HG02798 (cell line): ENCODE results near the gene ZBTB12.
"Not testable (repeated sequence)": the region's sequence is repeated elsewhere in the genome, so short reads cannot be mapped to it uniquely, and the experiment has no call there.

Experiments
- ATAC-seq: cut with Tn5 transposase; IDR thresholded peaks from one replicate; pipeline ENCODE4 v1.9.1; 2021; ENCODE audit warnings: mild to moderate bottlenecking; ENCODE audit not compliant: unreplicated experiment, poor library complexity

ZBTB12 gene

DNA sequence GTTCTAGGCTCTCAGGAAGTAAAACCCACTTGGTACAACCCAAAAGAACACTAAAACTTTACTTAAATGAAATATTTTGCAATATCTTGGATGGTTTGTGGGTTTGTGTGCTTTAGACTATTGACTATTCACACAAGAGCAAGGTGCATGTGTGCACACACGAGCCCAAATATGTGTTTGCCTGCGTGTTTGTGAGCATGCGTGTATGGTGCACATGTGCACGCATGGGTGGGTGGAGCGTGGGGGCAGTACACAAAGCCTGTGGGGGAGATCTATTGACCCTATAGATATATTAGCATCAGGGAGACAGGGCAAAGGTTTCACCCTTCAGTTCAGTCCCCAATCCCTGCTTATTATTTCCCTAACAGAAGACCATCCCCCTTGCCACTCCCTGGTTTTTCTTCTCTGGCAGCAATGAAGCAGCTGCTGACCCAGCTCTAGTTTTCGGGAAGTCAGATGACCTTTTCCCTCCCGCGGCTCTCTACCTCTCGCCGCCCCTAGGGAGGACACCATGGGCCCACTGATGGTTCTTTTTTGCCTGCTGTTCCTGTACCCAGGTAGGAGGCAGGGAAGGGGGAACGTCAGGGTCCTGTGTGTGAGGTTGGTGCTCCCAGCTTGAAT, 25.5 kb upstream of the ZBTB12 start, which contains the start of gene C2:
C2 (plus strand) TSS at position 476 of the 621 bp plus-strand sequence; CDS start at position 512, 36 bp downstream.
- no peak for ATAC-seq

DNA sequence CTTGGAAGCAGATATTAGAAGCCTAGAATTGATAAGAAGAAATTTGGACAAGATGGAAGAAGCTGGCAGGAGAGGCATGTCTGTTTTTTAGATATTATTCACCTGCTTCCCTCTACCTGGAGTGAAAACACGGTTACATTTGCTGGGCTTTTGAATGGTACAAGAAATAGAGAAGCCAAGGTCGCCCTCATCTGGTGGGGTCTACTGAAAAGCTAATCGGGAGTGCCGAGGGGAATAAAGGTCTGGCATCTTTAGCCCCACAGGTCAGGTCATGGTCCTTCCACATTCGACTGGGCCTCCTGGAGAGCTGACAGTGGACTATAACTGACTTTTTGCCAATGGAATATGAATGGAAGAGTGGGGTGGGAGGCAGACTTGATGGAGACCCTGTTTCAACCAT, 21.1 kb upstream of the ZBTB12 start:
- ATAC-seq, result no peak

DNA sequence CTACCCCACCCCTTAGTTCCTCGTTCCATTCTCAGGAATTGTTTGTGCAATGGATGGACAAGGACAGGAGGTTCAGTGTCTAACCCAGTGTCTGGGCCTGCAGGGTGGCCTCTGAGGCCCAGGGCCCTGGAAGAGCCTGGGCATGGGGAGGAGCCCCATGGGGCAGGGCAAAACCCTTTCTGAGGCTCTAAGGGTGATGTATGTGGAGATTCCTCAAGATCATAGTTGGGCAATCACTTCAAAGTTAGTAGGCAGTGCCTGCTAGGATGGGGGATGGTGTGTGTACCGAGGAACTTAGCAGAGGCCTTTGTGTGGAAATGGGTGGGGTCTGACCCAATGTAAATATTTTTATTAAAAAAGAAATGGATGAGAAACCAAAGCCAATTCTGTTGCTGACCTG, 18.9 kb upstream of the ZBTB12 start:
- ATAC-seq, result no peak

DNA sequence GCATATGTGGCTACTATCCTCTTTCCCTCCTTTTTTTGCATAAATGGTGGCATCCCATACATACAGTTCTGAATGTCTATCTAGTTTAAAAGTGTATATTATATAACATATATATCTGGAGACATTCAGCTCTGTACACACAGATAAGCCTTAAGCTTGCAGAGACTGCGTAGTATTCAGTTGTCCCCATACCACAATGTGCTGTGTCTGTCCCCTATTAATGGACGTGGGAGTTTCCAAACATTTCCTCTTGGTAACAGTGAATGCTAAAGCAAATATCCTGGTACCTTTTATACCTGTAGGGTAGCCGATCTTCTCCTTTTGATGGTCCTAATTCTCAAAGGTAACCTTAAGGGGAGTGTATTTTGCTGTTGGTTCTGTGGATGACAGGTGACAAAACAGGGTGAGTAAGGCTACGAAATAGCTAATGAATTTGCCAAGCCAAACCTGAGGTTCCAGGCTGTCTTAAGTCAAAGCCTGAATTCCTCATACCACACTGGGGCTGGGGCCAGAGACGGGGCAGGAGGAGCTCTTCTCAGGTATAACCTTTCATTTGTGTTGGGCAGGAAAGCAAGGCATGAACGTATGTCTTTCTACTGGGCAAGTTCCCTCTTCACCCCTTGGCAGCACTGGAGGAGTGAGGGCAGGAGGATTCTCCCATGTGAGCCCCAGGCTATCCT, 17.9 kb upstream of the ZBTB12 start:
- no peak for ATAC-seq

DNA sequence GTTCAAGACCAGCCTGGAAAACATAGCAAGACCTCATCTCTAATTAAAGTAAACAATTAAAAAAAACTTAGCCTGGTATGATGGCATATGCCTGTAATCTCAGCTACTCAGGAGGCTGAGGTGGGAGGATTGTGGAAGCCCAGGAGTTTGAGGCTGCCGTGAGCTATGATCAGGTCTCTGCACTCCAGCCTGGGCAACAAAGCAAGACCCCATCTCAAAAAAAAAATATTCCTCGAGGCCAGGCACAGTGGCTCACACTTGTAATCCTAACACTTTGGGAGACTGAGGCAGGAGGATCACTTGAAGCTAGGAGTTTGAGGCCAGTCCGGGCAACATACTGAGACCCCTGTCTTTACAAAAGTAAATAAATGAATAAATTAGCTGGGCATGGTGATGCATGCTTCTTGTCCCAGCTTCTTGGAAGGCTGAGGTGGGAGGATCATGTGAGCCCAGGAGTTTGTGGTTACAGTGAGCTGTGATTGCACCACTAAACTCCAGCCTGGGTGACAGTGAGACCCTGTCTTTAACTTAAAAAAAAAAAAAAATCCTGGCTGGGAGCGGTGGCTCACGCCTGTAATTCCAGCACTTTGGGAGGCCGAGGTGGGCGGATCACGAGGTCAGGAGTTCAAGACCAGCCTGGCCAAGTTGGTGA, 16.3 kb upstream of the ZBTB12 start:
- ATAC-seq, result no peak

DNA sequence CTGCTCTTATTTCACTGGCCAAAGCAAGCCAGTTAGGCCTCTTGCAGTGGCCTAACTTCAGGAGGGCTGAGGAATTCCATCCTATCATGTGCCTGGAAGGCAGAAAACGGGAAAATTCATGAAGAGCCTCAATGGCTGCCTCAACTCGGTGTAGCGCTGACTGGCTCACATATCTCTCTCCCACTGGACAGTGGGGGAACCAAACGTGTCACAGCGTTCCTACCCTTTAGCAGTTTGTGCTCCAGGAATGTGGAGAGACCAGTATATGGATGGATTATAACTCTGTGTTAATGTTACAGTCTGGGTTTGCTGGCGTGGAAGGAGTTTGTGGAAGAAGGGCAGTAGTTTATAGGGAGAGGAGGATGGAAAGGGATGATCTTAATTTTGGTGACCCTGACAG, 13.9 kb upstream of the ZBTB12 start:
- ATAC-seq, result no peak

DNA sequence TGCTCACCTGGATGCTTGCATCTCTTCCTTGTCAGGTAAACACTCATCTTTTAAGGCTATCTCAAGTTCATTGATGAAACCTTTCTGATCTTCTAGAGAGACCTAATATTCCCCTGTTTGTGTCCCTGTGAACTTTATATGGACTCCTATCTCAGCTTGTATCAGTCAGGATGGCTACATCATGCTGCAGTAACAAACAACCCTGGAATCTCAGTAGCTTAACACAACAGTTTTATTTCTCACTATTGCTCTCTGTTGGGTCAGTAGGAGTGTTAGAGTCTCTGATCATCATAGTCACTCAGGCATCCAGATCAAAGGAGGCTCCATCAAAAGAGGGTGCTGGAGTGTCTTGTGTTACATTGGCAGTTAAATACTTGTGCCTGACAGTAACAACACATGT, 13.5 kb upstream of the ZBTB12 start:
- no peak for ATAC-seq

DNA sequence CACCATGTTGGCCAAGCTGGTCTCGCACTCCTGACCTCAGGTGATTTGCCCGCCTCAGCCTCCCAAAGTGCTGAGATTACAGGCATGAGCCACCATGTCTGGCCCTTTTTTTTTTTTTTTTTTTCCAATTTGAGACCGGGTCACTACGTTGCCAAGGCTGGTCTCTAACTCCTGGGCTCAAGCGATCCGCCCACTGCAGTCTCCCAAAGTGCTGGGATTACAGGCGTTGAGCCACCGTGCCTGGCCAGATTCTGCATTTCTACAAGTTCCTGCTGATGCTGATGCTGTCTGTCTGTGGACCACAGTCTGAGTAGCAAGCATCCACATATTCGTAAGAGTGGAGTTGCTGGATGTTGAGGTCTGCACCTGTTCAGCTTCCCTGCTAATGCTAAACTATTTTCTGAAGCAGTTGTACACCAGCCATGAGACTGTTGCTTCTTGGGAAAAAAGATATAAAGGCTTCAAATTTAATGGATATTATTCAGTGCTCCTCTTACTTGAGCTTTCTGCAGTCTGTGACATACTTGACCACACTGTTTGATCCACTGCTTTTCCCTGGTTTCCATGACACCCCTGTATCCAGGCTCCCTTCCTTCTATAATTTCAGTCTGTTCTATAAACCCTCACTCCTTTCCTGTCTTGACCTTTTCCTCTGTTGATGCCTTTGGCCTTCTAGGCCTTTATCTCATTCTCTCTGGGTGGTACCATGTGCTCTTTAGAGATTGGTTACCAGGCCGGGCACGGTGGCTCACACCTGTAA, 10.1 kb upstream of the ZBTB12 start:
- no peak for ATAC-seq

DNA sequence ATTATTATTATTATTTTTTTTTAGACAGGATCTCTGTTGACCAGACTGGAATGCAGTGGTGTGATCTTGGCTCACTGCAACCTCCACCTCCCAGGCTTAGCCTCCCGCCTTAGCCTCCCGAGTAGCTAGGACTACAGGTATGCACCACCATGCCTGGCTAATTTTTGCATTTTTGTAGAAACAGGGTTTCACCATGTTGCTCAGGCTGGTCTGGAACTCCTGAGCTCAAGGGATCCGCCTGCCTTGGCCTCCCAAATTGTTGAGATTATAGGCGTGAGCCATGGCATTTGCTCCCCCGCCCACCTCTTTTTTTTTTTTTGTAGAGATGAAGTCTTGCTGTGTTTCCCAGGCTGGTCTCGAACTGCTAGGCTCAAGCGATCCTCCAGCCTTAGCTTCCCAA, 7.4 kb upstream of the ZBTB12 start:
- not testable (repeated sequence) for ATAC-seq

DNA sequence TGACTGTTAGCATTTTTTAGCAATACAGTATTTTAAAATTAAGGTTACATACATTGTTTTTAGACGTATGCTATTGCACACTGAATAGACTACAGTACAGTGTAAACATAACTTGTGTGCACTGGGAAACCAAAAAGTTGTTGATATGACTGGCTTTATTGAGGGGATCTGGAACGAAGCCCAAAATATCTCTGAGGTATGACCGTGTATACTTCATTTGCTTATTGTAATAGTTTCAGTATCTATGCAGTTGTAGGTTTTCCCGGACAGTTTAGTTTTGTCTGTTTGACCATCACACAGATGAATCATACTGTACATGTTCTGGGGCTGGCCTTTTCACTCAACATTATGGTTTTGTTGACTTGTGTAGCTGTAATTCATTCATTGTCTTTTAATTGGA, 6.9 kb upstream of the ZBTB12 start:
- no peak for ATAC-seq

DNA sequence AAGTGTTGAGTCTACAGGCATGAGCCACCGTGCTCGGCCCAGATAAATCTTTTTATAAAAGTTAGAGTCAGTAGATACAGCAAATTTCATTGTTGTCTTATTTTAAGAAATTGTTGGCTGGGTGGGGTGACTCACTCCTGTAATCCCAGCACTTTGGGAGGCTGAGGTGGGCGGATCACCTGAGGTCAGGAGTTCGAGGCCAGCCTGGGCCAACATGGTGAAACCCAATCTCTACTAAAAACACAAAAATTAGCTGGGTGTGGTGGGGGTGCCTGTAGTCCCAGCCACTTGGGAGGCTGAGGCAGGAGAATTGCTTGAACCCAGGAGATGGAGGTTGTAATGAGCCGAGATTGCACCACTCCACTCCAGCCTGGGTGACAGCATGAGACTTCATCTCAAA, 6.4 kb upstream of the ZBTB12 start:
- not testable (repeated sequence) for ATAC-seq

DNA sequence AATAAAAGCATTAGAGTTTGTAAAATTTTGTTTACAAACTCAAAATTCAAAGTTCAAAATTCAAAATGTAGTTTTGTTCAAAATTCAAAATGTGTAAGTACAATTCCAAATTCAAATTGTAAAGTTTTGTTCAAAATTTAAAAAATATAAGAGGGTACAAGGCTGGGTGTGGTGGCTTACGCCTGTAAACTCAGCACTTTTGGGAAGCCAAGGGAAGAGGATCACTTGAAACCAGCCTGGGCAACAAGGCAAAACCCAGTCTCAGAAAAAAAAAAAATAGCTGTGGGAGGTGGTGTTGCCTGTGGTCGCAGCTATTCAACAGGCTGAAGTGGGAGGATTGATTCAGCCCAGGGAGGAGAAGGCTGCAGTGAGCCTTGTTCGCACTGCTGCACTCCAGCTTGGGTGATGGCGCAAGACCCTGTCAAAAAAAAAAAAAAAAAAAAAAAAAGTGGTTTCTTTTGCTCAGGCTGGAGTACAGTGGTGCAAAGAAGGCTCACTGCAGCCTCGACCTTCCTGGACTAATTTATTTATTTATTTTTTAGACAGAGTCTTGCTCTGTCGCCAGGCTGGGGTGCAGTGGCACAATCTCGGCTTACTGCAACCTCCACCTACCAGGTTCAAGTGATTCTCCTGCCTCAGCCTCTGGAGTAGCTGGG, 5.4 kb upstream of the ZBTB12 start:
- no peak for ATAC-seq

DNA sequence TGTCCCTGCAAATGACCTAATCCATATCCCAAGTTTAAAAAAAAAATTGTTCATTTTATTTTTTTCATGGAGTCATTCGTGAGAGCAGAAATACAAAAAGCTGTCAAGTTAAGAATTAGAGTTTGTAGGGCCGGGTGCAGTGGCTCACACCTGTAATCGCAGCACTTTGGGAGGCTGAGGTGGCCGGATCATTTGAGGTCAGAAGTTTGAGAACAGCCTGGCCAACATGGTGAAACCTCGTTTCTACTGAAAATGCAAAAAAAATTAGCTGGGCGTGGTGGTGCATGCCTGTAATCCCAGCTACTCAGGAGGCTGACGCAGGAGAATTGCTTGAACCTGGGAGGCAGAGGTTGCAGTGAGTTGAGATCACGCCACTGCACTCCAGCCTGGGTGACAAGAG, 4.8 kb upstream of the ZBTB12 start:
- ATAC-seq, result not testable (repeated sequence)

DNA sequence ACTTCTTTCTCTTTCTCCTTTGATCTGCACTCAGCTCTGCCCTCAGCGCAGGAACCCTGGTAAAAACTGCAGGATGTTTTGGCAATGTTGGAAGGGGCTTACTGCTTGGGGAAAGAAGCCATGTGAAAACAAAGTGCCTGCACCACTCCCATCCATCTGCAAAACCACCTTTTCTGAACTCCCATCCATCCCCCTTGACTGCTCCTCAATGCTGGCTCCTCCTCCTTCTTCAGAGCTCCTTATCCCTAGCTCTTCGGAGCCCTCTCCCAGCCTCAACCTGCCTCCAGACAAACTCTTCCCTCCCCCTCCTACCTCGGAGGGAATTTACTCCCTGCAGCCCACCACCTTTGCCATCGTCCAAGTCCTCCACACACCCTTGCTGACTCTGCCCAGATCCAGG, 4.2 kb upstream of the ZBTB12 start:
- ATAC-seq, result no peak

DNA sequence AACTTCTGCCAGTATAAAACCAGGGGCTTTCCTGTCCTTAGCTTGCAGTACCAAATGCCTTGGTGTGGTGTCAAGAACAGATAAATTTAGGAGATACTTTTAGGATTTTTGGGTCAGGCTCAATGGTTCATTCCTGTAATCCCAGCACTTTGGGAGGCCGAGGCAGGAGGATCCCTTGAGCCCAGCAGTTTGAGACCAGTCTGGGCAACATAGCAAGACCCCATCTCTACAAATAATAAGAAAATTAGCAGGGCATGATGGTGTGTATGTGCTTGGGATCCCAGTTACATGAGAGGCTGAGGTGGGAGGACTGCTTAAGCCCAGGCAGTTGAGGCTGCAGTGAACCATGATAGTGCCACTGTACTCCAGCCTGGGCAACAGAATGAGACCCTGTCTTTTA, 3.2 kb upstream of the ZBTB12 start:
- ATAC-seq, result no peak

DNA sequence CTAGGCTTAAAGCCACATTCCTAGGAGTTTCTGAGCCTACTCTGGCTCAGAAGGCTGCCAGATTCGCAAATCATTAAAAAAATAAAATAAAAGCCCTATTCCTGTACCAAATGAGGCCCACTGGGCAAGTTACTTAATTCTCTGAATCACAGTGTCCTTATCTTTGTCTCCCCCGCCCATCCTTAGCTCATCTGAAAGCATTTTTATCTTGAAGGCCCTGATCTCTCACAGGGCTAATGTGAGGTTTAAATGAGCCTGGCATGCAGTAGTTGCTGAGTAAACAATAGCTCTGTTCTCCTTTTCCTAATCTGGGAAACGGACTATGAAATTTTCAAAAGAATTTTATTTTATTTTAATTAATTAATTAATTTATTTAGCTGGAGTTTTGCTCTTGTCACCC, 2.1 kb upstream of the ZBTB12 start:
- ATAC-seq, result no peak

DNA sequence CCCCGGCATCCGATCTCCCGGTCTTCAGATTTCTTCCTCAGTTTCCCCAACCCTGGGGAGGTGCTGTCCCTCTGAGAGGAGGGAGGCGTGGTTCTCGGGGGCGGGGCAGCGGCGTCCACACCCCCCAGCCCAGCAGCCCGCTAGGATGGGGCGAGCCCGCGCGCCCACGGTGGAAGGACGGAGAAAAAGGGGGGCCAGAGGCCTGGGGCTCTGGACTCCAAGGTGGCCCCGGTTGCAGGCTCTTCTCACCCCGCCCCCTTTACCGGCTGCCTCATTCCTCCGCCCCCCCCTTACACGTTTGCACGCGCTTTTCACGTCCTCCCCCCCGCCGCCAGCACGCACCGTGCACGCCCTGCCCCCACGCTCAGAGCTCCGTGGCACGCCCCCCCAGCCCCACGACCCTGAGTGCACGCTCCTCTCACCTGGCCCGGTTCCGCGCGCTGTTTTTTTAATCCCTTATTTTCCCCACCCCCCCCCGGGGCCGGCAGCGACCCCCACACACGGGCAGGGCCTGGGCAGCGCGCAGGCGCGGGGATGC, 402 bp downstream of the ZBTB12 start:
- ATAC-seq, result no peak

DNA sequence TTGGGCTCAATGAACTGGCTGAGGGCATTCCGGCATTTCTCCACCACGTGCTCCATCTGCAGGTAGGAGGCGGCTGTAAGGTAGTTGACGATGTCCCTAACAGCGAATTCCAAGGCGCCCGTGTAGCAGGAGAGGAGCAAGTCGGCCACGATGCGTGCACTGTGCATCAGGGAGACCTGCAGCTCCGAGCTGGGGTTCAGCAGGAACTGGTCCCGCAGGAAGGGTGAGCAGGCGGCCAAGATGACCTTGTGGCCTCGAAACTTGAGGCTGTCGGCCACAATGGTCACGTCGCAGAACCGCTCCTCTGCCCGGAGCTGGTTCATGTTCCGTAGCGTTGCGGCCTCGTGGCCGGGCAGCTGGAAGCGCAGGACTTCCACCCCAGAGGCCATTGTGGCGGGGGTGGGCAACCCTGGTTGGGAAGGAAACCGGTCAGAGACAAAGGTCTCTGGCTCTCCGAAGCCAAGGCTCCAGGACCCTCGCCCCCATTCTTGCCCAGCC, 920 bp downstream of the ZBTB12 start:
- no peak for ATAC-seq

DNA sequence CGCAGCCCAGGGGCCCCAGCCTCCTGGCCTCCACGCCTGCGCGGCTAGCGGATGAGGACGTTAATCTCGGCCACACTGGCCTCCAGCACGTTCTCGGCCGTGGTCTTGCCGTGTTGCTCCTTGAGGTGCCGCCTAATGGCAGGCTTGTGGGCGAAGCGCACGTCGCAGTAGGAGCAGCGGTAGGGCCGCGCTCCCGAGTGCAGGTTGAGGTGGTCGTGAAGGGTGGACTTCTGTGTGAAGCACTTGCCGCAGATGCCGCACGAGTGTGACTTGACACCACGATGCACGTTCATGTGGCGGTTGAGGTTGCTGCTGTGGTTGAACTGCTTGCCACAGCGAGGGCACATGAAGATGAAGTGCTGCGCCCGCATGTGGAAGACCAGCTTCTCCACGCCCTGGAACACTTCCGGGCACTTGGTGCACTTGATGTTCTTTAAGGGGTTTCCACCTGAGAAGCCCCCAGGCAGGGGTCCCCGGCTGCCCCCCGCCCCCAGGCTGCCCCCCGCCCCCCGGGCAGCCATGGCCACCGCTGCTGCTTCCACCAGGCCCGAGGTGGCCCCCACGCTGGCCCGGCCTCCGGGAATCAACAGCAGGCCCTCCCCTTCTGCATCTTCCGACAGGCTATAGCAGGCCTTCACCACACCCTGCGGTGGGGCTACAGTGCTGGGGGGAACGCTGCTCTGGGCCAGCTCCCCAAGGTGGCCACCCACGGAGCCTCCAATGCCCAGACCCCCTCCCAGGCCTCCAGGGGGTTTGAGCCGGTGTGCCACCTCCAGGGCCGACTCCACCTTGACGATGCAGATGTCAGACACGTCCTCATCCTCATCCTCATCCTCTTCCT, 1.8 kb downstream of the ZBTB12 start:
- no peak for ATAC-seq
